ENCODE data around the gene PTPN6. TPM values are rescaled to one million over a fixed set of nuclear protein-coding genes. Genes with fewer than 3 reads are reported as not detected.

Gene PTPN6
- total and polyA plus RNA-seq, 10 of the 15 experiments (the other 5 are each of a cell fraction or from before 2014, with no cell fraction given): 229 to 457 (median 370) TPM

DNA sequence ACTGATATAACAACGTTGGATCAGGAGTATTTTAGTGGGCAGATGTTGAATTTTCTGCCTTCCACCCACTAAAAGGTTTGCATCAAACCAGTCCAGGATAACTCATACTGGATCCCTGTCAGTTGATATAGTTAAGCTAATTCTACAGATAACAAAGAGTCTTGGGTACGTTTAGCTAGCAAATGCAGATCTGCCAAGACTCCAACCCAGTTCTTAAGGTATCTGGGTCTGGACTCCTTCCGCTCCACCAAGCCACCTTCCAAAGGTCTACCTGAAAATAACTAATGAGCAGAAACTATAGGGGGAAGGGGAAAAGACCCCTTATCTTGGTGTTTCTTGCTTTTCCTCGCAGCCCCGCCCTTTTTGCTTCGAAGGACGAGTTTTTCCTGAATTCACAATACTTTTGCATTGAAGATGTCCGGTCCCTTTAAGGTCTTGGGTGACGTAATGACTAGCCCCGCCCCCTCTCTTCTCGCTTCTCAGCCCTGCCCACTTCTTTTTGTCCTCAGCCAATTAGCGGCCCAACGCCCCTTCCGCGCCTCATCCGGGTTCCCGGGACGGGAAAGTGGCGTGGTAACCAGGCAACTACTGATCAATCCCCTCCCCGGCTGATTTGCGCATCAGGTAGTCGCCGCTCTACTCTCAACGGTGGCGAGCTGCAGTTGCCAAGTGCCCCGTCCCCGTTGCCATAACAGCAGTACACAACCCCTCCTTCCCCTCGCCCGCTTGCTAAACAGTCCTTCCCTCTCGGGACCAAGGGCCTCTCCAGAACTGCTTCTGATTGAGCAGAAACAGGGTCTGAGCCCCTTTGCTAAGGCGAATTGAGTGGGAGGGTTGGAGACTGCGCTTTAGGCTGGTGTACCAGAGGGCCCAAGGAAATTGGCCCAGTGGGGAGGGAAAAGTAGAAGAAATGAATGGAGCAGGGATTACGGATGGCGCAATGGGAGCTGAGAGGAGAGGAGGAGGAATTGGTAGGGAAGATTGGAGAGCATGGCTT is 46.6 kb upstream of the PTPN6 start, which contains the start of gene LRRC23 (continued):
- TF ChIP-seq, protein P1, sequence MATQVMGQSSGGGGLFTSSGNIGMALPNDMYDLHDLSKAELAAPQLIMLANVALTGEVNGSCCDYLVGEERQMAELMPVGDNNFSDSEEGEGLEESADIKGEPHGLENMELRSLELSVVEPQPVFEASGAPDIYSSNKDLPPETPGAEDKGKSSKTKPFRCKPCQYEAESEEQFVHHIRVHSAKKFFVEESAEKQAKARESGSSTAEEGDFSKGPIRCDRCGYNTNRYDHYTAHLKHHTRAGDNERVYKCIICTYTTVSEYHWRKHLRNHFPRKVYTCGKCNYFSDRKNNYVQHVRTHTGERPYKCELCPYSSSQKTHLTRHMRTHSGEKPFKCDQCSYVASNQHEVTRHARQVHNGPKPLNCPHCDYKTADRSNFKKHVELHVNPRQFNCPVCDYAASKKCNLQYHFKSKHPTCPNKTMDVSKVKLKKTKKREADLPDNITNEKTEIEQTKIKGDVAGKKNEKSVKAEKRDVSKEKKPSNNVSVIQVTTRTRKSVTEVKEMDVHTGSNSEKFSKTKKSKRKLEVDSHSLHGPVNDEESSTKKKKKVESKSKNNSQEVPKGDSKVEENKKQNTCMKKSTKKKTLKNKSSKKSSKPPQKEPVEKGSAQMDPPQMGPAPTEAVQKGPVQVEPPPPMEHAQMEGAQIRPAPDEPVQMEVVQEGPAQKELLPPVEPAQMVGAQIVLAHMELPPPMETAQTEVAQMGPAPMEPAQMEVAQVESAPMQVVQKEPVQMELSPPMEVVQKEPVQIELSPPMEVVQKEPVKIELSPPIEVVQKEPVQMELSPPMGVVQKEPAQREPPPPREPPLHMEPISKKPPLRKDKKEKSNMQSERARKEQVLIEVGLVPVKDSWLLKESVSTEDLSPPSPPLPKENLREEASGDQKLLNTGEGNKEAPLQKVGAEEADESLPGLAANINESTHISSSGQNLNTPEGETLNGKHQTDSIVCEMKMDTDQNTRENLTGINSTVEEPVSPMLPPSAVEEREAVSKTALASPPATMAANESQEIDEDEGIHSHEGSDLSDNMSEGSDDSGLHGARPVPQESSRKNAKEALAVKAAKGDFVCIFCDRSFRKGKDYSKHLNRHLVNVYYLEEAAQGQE (IDR thresholded peaks at IDR 0.05; ENCODE audit: low read depth, low read length): no peak
- TF ChIP-seq CBX3 (IDR thresholded peaks at IDR 0.05; ENCODE audit: borderline replicate concordance, low read depth) (no peak), HDAC6 (IDR thresholded peaks at IDR 0.05; ENCODE audit: unreplicated experiment) (no peak), RAD21 (IDR thresholded peaks at IDR 0.05; ENCODE audit: insufficient read depth, low read depth, low read length) (no peak), POLR2A (IDR thresholded peaks at IDR 0.05; ENCODE audit: low read depth, low read length) (peak; percentile 73), RFX5 (IDR thresholded peaks at IDR 0.05; ENCODE audit: low read depth, low read length) (no peak), MXI1 (IDR thresholded peaks at IDR 0.05; ENCODE audit: low read depth, low read length) (peak; percentile 86), IKZF2 (IDR thresholded peaks at IDR 0.05) (no peak; a peak in 1 of 4 replicates), TARDBP (IDR thresholded peaks at IDR 0.05; ENCODE audit: borderline replicate concordance) (no peak), NFYB (IDR thresholded peaks at IDR 0.05; ENCODE audit: insufficient read depth, low read depth, low read length) (peak; percentile 71; the same call in 1 of the 2 replicates)
- TF ChIP-seq, protein P2, sequence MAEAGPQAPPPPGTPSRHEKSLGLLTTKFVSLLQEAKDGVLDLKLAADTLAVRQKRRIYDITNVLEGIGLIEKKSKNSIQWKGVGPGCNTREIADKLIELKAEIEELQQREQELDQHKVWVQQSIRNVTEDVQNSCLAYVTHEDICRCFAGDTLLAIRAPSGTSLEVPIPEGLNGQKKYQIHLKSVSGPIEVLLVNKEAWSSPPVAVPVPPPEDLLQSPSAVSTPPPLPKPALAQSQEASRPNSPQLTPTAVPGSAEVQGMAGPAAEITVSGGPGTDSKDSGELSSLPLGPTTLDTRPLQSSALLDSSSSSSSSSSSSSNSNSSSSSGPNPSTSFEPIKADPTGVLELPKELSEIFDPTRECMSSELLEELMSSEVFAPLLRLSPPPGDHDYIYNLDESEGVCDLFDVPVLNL (IDR thresholded peaks at IDR 0.05; ENCODE audit: low read depth, low read length): no peak
- TF ChIP-seq, protein P3, sequence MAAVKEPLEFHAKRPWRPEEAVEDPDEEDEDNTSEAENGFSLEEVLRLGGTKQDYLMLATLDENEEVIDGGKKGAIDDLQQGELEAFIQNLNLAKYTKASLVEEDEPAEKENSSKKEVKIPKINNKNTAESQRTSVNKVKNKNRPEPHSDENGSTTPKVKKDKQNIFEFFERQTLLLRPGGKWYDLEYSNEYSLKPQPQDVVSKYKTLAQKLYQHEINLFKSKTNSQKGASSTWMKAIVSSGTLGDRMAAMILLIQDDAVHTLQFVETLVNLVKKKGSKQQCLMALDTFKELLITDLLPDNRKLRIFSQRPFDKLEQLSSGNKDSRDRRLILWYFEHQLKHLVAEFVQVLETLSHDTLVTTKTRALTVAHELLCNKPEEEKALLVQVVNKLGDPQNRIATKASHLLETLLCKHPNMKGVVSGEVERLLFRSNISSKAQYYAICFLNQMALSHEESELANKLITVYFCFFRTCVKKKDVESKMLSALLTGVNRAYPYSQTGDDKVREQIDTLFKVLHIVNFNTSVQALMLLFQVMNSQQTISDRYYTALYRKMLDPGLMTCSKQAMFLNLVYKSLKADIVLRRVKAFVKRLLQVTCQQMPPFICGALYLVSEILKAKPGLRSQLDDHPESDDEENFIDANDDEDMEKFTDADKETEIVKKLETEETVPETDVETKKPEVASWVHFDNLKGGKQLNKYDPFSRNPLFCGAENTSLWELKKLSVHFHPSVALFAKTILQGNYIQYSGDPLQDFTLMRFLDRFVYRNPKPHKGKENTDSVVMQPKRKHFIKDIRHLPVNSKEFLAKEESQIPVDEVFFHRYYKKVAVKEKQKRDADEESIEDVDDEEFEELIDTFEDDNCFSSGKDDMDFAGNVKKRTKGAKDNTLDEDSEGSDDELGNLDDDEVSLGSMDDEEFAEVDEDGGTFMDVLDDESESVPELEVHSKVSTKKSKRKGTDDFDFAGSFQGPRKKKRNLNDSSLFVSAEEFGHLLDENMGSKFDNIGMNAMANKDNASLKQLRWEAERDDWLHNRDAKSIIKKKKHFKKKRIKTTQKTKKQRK (IDR thresholded peaks at IDR 0.05; ENCODE audit: low read depth, low read length): no peak
- TF ChIP-seq, protein P4, sequence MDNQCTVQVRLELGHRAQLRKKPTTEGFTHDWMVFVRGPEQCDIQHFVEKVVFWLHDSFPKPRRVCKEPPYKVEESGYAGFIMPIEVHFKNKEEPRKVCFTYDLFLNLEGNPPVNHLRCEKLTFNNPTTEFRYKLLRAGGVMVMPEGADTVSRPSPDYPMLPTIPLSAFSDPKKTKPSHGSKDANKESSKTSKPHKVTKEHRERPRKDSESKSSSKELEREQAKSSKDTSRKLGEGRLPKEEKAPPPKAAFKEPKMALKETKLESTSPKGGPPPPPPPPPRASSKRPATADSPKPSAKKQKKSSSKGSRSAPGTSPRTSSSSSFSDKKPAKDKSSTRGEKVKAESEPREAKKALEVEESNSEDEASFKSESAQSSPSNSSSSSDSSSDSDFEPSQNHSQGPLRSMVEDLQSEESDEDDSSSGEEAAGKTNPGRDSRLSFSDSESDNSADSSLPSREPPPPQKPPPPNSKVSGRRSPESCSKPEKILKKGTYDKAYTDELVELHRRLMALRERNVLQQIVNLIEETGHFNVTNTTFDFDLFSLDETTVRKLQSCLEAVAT (IDR thresholded peaks at IDR 0.05): peak; percentile 50; the same call in 1 of the 2 replicates
- TF ChIP-seq, protein P5, sequence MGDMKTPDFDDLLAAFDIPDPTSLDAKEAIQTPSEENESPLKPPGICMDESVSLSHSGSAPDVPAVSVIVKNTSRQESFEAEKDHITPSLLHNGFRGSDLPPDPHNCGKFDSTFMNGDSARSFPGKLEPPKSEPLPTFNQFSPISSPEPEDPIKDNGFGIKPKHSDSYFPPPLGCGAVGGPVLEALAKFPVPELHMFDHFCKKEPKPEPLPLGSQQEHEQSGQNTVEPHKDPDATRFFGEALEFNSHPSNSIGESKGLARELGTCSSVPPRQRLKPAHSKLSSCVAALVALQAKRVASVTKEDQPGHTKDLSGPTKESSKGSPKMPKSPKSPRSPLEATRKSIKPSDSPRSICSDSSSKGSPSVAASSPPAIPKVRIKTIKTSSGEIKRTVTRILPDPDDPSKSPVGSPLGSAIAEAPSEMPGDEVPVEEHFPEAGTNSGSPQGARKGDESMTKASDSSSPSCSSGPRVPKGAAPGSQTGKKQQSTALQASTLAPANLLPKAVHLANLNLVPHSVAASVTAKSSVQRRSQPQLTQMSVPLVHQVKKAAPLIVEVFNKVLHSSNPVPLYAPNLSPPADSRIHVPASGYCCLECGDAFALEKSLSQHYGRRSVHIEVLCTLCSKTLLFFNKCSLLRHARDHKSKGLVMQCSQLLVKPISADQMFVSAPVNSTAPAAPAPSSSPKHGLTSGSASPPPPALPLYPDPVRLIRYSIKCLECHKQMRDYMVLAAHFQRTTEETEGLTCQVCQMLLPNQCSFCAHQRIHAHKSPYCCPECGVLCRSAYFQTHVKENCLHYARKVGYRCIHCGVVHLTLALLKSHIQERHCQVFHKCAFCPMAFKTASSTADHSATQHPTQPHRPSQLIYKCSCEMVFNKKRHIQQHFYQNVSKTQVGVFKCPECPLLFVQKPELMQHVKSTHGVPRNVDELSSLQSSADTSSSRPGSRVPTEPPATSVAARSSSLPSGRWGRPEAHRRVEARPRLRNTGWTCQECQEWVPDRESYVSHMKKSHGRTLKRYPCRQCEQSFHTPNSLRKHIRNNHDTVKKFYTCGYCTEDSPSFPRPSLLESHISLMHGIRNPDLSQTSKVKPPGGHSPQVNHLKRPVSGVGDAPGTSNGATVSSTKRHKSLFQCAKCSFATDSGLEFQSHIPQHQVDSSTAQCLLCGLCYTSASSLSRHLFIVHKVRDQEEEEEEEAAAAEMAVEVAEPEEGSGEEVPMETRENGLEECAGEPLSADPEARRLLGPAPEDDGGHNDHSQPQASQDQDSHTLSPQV (IDR thresholded peaks at IDR 0.05): no peak

Data from GM12878 (cell line).